HK-2 (cell line): ENCODE results near the gene FUOM.

Experiments used
- DNase-seq: peaks from one replicate; pipeline ENCODE4 v3.0.0-alpha.2; 2018; ENCODE audit not compliant: unreplicated experiment

The FUOM gene

DNA sequence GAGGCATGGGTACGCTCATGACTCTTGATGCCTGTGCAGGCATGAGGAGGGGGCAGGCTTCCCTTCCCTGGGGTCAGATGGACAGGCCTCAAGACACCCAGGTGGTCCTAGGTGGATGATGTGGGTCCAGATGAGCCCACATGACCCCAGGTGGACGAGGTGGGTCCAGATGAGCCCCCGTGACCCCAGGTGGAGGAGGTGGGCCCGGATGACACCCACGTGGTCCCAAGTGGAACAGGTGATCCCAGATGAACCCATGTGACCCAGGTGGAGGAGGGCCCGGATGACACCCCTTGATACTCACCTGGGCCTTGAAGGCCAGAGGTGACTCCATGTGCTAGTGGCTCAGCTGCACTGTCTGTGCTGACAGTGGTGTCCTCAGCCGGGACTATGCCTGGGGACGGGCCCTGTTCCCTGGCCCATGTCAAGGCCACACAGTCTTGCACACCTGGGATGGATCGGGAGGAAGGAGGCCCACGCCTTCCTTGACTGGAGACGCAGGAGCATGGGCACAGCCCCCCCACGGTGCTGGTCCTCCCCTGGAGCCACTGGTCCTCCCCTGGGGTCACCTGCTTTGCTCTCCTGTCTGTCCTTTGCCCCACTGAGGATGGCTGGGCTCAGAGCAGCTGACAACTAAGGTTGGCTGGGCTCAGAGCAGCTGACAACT, 7.4 kb downstream of the FUOM start:
- DNase-seq = no peak

DNA sequence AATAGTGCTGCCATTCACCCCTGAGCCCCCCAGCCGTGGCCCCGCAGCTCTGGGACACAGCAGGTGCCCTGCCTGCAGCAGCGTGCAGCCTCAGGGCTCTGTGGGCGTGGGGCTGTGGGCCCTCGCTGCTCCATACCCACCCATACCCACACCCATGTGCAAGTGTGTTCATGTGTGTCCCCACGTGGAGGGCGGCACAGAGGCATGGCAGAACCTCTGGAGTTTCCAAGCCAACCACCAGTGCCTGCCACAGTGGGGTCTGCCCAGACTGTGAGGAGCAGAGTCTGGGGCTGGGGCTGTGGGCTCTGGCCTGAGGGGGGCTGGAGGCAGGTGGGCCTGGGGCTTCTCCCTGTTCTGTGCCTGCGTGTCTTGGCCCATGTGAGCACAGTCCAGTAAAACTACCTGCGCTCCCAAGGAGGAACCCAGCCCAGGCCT, 8.2 kb downstream of the FUOM start:
- no peak for DNase-seq

DNA sequence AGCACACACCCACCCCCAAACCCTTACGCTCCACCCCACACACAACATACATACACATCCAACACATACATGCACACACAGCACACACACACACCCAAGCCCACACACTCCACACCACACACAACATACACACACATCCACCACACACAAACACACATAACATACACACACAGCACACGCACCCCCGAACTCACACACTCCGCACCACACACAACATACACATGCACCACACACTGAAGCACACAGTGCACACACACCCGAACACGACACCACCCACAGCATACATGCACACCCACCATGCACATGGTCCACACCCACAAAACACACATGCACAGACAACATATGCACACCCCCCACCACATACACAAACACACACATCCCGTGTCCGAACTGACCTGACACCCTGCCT, 8.7 kb downstream of the FUOM start:
- no peak for DNase-seq

DNA sequence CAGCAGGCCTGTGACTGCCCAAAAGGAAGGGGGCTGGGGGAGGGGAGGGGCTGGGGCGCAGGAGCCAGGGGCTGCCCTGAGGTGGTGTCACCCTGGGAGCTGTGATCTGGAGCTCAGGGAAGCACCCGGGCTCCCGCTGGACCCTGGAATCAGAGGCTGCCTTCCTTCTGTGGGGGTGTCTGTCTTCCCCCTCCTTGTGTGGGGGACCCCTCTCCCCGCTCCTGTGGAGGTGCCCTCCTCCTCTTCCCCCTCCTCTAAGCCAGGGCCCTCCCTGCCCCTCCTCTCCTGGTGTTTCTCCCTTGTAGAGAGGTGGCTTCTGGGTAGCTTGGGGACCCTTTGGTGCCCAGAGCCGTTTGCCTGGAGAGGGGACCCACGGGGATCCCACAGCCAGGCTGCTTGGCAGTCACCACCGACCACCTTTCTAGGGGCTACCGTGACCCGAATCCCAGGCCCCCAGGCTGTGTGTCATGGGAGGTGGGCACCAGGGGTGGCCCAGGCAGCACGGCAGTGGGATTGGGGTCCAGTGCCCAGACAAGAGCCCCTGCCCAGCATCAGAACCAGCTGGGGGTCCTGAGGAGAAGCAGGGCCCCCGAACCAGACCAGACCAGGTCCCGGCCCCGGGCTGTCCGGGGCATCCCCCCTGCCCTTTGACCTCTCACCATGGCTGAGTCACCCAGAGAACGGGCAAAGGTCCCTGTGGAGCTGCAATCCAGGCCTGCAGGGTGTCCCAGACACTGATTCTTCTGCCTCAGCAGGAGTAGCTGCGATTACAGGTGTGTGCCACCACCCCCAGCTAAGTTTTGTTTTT, 9.9 kb downstream of the FUOM start:
- no peak for DNase-seq

DNA sequence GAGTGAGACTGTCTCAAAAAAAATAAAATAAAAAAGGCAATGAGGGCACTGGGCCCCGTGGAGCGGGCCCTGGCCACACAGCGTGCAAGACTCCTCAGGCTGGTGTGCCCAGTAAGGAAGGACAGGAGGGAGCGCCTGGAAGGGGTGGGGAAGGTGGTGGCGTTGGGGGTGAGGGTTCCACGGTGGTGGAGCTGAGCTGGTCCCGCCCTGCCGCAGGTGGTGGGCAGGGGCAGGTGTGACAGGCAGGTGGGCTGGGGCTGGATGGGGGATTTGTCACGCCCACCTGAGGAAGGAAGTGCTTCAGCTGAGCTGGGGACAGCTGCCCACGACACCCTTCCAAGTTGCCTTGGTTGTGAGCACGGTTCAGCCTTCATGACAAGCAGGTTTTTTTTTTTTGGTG, 11.4 kb downstream of the FUOM start:
- DNase-seq = no peak

DNA sequence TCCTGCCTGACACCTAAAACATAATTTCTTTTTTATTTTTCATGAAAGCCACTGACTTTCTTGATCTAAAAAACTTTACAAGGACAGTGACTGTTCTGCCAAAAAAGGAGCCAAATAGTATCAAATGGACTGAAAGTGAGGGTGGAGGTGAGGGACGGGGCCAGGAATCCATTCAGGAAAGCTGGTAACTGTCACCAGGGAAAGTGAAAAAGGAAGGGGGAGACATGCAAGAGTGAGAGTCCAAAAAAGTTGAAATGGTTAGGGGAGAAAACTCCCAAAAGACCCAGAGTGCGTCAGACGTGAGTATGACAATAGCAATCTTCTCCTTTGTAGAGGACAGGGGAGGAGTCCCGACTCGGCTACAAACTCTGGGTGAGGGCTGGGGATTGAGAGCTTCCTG, 13.6 kb downstream of the FUOM start:
- no peak for DNase-seq

DNA sequence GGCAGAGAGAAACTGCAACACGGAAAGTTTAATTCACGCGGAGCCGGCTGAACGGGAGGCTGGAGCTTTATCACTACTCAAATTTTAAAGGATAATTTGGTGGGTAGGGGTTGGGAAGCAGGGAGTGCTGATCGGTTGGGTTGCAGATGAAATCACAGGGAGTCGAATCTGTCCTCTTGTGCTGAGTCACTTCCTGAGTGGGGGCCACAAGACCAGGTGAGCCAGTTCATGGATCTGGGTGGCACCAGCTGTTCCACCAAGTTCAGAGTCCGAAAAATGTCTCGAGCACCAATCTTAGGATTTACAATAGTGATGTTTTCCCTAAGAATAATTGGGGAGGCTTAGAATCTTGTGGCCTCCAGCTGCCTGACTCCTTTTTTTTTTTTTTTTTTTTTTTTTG, 14.3 kb downstream of the FUOM start:
- DNase-seq = no peak

DNA sequence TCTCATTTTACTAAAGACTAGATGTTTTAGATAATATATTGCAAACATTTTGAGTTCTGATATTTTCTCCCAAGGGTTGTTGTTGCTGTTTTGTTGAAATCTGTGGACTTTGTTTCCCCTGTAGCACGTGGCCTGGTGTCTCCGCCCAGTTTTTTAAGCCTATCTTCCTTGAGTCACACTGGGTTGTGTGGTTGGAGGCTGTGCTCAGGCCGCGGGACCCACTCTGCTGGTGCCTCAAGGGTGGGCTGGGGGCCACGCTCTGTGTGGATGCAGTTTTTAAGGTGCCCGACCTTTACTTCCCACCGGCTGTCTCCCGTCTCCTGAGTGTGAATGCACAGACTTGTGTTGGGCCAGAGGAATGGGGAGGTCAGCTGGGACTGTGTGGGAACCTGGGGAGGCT, 14.9 kb downstream of the FUOM start:
- DNase-seq = no peak

DNA sequence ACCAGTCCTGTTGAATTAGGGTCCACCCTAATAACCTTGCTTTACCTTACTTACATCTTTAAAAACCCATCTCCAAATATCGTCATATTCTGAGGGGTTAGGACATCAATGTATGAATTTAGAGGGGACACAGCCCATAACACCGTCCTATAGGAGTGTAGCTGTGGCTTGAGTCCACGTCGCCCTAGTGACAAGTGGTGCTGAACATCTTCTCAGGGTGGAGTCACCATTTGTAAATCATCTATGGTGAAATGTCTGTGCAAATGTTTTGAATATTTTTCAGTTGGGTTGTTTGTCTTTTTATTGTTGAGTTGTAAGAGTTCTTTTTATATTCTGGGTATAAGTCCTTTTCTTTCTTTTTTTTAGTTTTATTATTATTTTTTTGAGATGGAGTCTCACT, 15.8 kb downstream of the FUOM start:
- DNase-seq = no peak

DNA sequence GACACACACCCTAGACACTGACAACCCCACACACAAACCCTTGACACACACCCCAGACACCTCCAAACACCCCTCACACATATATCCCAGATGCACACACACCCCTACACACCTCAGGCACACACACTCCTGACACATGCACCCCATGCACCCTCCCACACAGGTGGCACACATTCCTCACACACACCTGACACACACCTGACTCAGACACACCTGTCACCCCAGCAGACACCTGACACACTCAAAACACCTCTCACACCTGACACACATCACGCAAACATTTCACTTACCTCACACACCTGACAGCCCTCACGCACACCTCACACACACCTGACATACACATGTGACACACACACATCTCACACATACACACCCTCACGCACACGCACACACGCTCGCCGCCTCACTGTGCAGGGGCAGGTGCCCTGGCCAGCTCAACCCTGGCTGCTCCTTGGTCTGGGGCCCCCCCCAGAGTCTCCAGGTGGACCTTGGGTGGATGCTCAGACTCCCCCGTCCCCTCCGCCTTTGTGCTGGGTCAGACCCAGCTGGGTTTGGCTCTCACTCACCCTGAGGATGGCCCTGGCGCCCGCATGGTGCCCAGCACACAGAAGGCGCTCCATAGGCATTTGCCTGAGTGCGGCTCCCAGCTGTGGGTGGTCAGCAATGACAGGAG, 18.0 kb downstream of the FUOM start:
- no peak for DNase-seq

DNA sequence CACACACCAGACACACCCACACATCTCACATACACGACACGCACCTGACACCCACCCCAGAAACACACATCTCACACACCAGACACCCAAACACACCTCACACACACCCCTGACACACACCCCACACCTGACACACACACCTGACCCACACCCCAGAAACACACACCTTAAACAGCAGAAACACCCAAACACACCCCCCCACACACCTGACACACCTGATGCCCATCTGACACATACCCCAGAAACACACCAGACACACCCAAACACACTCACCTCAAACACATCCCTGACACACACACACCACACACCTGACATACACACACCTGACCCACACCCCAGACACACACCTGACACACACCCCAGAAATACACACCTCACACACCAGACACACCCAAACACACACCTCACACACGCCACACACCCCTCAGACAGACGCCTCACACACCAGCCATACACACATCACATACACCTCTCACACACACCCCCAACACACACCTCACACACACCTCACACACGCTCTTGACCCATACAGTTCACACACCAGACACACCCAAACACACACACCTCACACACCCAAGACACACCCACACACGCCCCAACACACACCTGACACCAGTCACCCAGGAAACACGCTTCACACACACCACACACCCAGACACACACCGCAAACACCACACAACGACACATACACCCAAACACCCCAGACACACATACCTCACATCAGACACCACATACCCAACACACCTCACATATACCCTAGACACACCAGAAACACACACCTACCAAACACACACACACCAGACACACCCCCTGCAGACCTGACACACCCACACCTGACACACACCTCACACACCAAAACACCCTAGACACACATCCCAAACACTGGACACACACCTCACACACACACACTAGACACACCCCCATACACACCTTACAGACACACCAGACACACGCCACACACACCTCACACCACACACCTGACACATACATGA, 19.4 kb downstream of the FUOM start:
- DNase-seq = no peak

DNA sequence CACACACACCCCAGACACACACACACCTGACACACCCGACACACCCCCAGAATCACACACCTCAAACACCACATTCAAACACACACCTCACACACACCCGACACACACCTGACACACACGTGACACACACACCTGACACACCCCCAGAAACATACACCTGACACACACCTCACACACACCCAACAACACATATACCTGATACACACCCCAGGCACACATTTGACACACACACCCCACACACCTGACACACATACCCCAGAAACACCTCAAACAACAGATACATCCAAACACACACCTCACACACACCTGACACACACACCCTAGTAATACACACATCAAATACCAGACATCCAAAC, 20.5 kb downstream of the FUOM start:
- no peak for DNase-seq

DNA sequence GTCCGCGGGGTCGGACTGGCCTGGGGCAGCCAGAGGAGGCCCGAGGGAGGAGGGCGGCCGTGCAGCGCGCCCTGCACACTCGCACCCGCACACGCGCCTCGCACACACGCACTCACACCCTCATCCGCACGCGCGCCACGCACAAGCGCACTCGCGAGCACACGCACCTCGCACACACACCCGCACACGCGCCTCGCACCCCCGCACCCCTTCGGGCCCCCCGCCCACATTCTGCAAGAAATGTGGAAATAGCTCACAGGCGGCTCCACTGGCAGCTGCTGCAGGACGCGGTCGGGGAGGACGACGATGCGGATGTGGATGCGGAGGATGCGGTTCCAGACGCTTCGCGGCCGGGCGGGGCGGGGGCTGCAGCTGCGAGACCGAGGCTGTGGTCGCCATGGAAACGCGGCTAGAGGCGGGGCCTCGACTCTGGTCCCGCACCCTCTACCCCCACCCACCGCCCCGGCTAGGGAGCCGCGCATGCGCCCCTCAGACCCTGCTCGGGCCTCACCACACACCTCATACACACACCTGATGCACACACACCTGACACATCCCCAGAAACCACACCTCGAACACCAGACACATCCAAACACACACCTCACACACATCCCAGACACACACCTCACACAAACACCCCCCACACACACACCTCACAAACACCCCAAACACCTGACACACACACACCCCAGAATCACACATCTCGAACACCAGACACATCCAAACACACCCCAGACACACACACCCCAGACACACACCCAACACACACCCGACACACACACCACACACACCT, 21.0 kb downstream of the FUOM start, which contains the start of gene CALY:
Gene CALY, minus strand, starts transcription at position 320 of the 793 bp plus-strand sequence. CDS start 7,907 bp downstream, outside the sequence.
- no peak for DNase-seq

DNA sequence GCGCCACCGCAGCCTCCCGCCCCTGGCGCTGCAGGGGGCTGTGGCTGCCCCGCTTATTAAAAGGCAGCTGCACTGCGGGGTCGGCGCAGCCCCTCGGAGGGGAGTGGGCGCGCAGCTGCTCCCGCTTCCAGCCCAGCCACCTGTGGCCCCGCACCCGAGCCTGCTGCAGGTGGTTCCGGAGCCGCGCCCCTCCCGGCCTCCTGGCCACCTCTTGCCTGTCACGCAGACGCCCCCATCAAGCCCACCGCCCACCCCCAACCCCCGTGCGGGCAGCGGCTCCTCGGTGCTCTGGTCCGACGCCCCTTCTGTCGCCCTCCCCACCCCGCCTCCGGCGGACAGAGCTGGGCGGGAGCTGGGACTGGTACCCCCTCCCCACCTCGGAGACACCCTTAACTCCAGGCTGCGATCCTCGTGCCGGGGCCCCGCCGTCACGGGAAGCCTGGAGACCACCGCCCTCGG, 21.7 kb downstream of the FUOM start:
- DNase-seq = no peak

DNA sequence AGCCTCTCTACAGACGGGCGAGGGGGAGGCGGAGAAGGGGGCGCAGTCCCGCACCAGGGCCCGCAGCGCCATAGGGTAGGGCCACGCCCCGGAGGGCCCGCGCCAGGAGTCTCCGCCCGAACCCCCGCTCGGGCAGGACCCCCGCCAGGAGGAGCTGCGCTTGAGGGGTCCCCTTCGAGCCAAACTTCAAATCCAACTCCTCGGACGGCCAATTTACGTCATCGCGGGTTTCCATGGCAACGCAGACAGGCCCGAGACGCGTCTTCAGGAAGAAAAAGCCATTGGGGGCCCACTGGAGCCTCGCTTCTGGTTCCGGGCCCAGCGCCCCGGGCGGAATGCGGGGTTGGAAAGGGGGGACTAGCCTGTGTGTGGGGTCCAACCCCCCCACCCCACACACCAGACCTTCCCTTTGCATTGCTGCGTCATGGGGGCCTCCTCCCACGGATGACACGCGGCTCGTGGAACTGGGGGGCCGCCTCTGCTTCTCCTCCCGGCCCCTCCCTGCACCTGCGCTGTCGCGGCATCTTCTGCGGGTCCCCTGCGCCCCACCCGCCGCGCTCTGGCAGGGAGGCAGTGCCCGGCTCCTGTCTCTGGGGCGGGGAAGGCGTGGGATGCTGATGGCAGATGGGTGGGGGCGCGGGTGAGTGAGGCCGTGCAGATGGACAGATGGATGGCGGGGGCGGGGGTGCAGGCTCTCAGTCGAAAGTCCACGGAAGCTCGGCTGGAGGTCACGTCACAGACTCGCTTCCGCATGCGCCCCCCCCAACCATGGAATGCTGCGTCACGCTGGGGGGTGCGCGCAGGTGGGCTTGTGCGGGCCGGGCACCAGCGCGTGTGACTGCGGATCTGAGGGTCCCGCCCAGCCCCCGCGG, 22.3 kb downstream of the FUOM start:
- no peak for DNase-seq

DNA sequence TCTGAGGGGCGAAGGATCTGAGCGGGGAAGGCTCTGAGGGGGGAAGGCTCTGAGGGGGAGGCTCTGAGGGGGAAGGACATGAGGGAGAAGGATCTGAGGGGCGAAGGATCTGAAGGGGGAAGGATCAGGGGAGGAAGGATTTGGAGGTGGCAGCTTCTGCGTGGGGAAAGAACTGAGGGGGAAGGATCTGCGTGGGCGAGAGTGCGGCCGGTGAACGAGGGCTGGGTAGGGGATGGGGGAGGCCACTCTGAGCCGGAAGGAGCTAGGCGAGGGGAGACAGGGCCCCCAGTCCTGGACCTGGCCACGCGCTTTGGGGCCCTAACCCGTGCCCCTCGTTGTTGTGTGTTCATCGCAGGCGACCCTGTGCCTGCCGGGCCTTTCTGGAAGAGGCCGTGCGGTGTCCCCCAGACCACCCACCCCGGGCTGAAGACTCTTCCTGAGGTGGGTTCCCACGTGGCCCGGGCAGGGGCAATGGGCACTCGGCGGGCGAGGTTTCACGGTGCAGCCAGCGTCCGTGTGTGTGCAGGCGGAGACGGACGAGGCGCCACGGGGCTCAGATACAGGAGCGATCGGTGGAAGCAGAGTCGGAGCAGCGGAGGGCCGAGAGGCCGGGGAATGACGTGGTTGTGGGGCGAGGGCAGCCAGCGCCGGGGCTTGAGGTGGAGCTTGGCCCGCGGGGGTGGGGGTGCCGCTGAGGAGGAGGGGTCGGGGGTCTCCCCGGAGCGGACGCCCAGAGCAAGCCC, 23.1 kb downstream of the FUOM start:
- DNase-seq = no peak

DNA sequence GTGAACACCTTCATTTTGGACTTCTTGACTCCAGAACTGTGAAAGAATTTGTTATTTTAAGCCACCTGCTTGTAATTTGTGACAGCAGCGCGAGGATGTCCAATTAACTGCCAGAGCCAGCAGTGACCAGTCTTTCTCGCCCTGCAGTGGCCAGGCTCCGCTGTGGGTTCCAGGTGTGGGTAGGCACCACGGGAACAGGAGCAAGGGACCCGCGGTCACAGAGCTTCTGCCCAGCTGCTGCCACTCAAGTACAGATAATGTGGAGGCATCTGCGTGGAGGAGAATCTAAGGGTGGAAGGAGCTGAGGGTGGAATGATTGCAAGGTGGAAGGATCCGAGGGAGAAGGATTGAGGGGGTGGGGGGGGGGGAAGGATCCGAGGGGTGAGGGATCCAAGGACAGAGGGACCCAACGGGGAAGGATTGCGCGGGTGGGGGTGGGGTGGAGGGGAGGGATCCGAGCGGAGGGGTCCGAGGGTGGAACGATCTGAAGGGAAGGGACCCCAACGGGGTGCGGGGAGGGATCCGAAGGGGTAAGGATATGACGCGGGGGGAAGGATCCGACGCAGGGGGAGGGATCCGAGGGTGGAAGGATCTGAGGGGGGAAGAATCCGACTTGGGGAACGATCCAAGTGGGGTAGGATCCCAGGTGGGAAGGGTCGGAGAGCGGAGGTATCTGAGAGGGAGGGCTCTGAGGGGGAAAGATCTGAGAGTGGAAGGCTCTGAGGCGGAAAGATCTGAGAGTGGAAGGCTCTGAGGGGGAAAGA, 24.7 kb downstream of the FUOM start:
- no peak for DNase-seq

DNA sequence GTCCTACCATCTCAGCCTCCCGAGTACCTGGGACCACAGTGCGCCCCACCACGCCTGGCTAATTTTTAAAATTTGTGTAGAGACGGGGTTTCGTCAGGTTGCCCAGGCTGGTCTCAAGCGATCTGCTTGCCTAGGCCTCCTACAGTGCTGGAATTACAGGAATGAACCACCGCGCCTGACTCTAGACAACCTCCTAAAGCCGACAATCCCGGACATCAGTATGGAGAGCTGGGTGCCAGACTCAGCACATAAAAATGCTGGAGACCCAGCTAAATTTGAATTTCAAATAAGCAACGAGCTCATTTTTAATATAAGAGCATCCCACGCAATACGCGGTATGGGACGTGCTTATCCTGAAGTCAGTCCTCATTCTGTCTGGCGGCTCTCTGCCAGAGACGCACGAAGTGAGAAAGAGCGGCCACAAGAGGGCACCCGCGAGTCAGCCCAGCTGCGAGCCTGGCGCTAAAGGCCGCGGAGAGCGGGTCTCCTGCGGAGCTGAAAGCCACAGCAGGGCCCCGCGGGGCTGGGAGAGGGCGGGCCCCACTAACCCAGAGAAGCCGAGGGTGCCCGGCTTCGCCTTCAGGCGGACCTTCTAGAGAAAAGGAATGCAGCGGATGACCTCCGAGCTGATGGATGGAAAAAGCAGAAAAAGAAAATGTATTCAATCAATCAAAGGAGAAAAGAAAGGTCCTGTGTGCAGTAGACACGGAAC, 28.2 kb downstream of the FUOM start:
- DNase-seq = peak; percentile 91
